Duodenal mucosa (tissue), 2 donors: ENCODE measurements around the gene KCTD10.

ENCODE experiments used
- H3K27ac ChIP-seq: one replicate; pipeline ENCODE4 v1.7.0; 2013; ENCODE audit warnings: low read depth, low read length
- H3K27me3 ChIP-seq, 2 donors: one replicate each; pipeline ENCODE4 v1.7.0; 2013; ENCODE audit warnings: low read length in 2 of 2, control low read depth in 1 of 2; ENCODE audit not compliant: insufficient read depth in 2 of 2, control insufficient read depth in 1 of 2
- H3K36me3 ChIP-seq, 2 donors: one replicate each; pipeline ENCODE4 v1.7.0; 2013; ENCODE audit warnings: low read length in 2 of 2, control low read depth in 1 of 2; ENCODE audit not compliant: insufficient read depth in 2 of 2, control insufficient read depth in 1 of 2
- H3K4me1 ChIP-seq, 2 donors: one replicate each; pipeline ENCODE4 v1.7.0; 2013; ENCODE audit warnings: low read length in 2 of 2, control low read depth in 1 of 2; ENCODE audit not compliant: insufficient read depth in 2 of 2, control insufficient read depth in 1 of 2
- H3K4me3 ChIP-seq, 2 donors: one replicate each; pipeline ENCODE4 v1.7.0; 2013; ENCODE audit warnings: low read length in 2 of 2, low read depth in 1 of 2
- H3K9ac ChIP-seq, 2 donors: one replicate each; pipeline ENCODE4 v1.7.0; 2013; ENCODE audit warnings: low read length in 2 of 2, low read depth in 1 of 2
- H3K9me3 ChIP-seq, 2 donors: one replicate each; pipeline ENCODE4 v1.7.0; 2013; ENCODE audit warnings: low read length in 2 of 2, control low read depth in 1 of 2; ENCODE audit not compliant: control insufficient read depth in 1 of 2

KCTD10 gene

GRCh38 chr12:109452489-109452888 lies 24.6 kb downstream of the KCTD10 start:
- Histone ChIP-seq H3K27me3 (no peaks in the 10 kb centered on the region), H3K4me1 (no peaks in the 10 kb centered on the region), H3K9ac (no peak overlapping the region), H3K27ac (no peak overlapping the region), H3K36me3 (peaks cover 46 to 73% of the 10 kb centered on the region in 2 donors), H3K4me3 (no peak overlapping the region), H3K9me3 (no peaks in the 10 kb centered on the region)

- Histone ChIP-seq H3K36me3 (peaks cover 44 to 70% of the 10 kb centered on the region in 2 donors), H3K4me1 (no peaks in the 10 kb centered on the region), H3K27ac (no peak overlapping the region)
Measured at GRCh38 chr12:109451400-109451799, 25.7 kb downstream of the KCTD10 start.

GRCh38 chr12:109450980-109451379 lies 26.1 kb downstream of the KCTD10 start:
- Histone ChIP-seq H3K27me3 (no peaks in the 10 kb centered on the region), H3K9me3 (no peaks in the 10 kb centered on the region), H3K27ac (no peak overlapping the region), H3K36me3 (peaks cover 39 to 66% of the 10 kb centered on the region in 2 donors), H3K4me3 (no peak overlapping the region), H3K4me1 (no peaks in the 10 kb centered on the region), H3K9ac (no peak overlapping the region)

More at GRCh38 chr12:109451400-109451799, 25.7 kb downstream of the KCTD10 start:
- H3K9ac ChIP-seq = no peak overlapping the region
- H3K27me3 ChIP-seq = no peaks in the 10 kb centered on the region
- H3K4me3 ChIP-seq = no peak overlapping the region
- H3K9me3 ChIP-seq = no peaks in the 10 kb centered on the region

GRCh38 chr12:109449845-109450532 lies 27.1 kb downstream of the KCTD10 start:
- H3K9me3 ChIP-seq = no peaks in the 10 kb centered on the region
- H3K27me3 ChIP-seq = no peaks in the 10 kb centered on the region
- H3K9ac ChIP-seq = no peak overlapping the region
- H3K27ac ChIP-seq = no peak overlapping the region
- peaks cover 31 to 64% of the 10 kb centered on the region in 2 donors for H3K36me3 ChIP-seq
- H3K4me1 ChIP-seq = no peaks in the 10 kb centered on the region
- no peak overlapping the region for H3K4me3 ChIP-seq

GRCh38 chr12:109448707-109449390 lies 28.3 kb downstream of the KCTD10 start:
- H3K27ac ChIP-seq = no peak overlapping the region
- H3K4me1 ChIP-seq = no peaks in the 10 kb centered on the region
- no peak overlapping the region for H3K4me3 ChIP-seq
- peaks cover 25 to 62% of the 10 kb centered on the region in 2 donors for H3K36me3 ChIP-seq
- H3K27me3 ChIP-seq = no peaks in the 10 kb centered on the region
- H3K9ac ChIP-seq = no peak overlapping the region
- no peaks in the 10 kb centered on the region for H3K9me3 ChIP-seq

GRCh38 chr12:109448272-109448671 lies 28.8 kb downstream of the KCTD10 start:
- peaks cover 19 to 56% of the 10 kb centered on the region in 2 donors for H3K36me3 ChIP-seq

GRCh38 chr12:109447482-109447881 lies 29.6 kb downstream of the KCTD10 start:
- H3K9ac ChIP-seq = no peak overlapping the region
- H3K27ac ChIP-seq = no peak overlapping the region
- H3K36me3 ChIP-seq = peaks cover 18 to 49% of the 10 kb centered on the region in 2 donors

More at GRCh38 chr12:109448272-109448671, 28.8 kb downstream of the KCTD10 start:
- H3K27ac ChIP-seq = no peak overlapping the region
- no peak overlapping the region for H3K9ac ChIP-seq
- H3K4me3 ChIP-seq = no peak overlapping the region
- no peaks in the 10 kb centered on the region for H3K27me3 ChIP-seq
- no peaks in the 10 kb centered on the region for H3K4me1 ChIP-seq
- H3K9me3 ChIP-seq = no peaks in the 10 kb centered on the region

GRCh38 chr12:109446869-109447268 lies 30.2 kb downstream of the KCTD10 start:
- H3K36me3 ChIP-seq = peaks cover 14 to 43% of the 10 kb centered on the region in 2 donors

More at GRCh38 chr12:109447482-109447881, 29.6 kb downstream of the KCTD10 start:
- H3K27me3 ChIP-seq = no peaks in the 10 kb centered on the region
- H3K4me1 ChIP-seq = no peaks in the 10 kb centered on the region
- no peak overlapping the region for H3K4me3 ChIP-seq
- H3K9me3 ChIP-seq = no peaks in the 10 kb centered on the region

GRCh38 chr12:109445191-109445609 lies 31.9 kb downstream of the KCTD10 start:
- no peak overlapping the region for H3K9ac ChIP-seq
- H3K27ac ChIP-seq = no peak overlapping the region
- H3K27me3 ChIP-seq = no peaks in the 10 kb centered on the region
- H3K36me3 ChIP-seq = peaks cover 9 to 29% of the 10 kb centered on the region in 2 donors
- no peaks in the 10 kb centered on the region for H3K9me3 ChIP-seq
- H3K4me1 ChIP-seq = no peaks in the 10 kb centered on the region
- no peak overlapping the region for H3K4me3 ChIP-seq

More at GRCh38 chr12:109446869-109447268, 30.2 kb downstream of the KCTD10 start:
- H3K9me3 ChIP-seq = no peaks in the 10 kb centered on the region
- H3K4me1 ChIP-seq = no peaks in the 10 kb centered on the region
- no peak overlapping the region for H3K27ac ChIP-seq
- H3K9ac ChIP-seq = no peak overlapping the region
- no peak overlapping the region for H3K4me3 ChIP-seq
- H3K27me3 ChIP-seq = no peaks in the 10 kb centered on the region

- peaks cover 9 to 29% of the 10 kb centered on the region in 2 donors for H3K36me3 ChIP-seq
Measured at GRCh38 chr12:109444259-109444658, 32.8 kb downstream of the KCTD10 start.

More at GRCh38 chr12:109444259-109444658, 32.8 kb downstream of the KCTD10 start:
- no peak overlapping the region for H3K9ac ChIP-seq
- H3K4me3 ChIP-seq = no peak overlapping the region
- H3K4me1 ChIP-seq = no peaks in the 10 kb centered on the region
- H3K27ac ChIP-seq = no peak overlapping the region
- H3K27me3 ChIP-seq = no peaks in the 10 kb centered on the region
- H3K9me3 ChIP-seq = no peaks in the 10 kb centered on the region
